ENCODE data around the gene FRG1. TPM values are rescaled to one million over a fixed set of nuclear protein-coding genes. Genes with fewer than 3 reads are reported as not detected.
"Not testable (repeated sequence)": the region's sequence is repeated elsewhere in the genome, so short reads cannot be mapped to it uniquely, and the experiment has no call there.

The FRG1 gene
- total and polyA plus RNA-seq, 2 of the 8 experiments (the other 6 are each of a cell fraction or from before 2014, with no cell fraction given): 6.2 to 31.8 TPM

- H3K14ac ChIP-seq (ENCODE audit: insufficient read length); H3K9me3 ChIP-seq (ENCODE audit: insufficient read depth in 2 of 2, low read depth in 1 of 2, low read length in 1 of 2); CTCF ChIA-PET (ENCODE audit: partially characterized antibody); H3K56ac ChIP-seq (replicated peaks; ENCODE audit: insufficient read length, low read depth, low read length); H2AFZ ChIP-seq (ENCODE audit: low read length); DNase-seq (ENCODE audit: low read depth in 1 of 2, low spot score in 2 of 2); H2BK20ac ChIP-seq (ENCODE audit: low read length); H3K23ac ChIP-seq (ENCODE audit: insufficient read length); H2BK12ac ChIP-seq (ENCODE audit: low read depth, low read length); H4K20me1 ChIP-seq (replicated peaks in 1 of 2; ENCODE audit: control insufficient read depth in 1 of 2, insufficient read depth in 2 of 2, low read length in 2 of 2); H3K36me3 ChIP-seq (ENCODE audit: control insufficient read depth in 2 of 4, insufficient read depth in 4 of 4, low read length in 3 of 4); H3K23me2 ChIP-seq (ENCODE audit: low read depth, low read length); H3K4me1 ChIP-seq (replicated peaks in 1 of 4; ENCODE audit: control insufficient read depth in 3 of 4, insufficient read depth in 4 of 4, low read length in 3 of 4); POLR2A ChIA-PET (ENCODE audit: partially characterized antibody); H3K27ac ChIP-seq (ENCODE audit: low read depth, low read length); H2BK15ac ChIP-seq (ENCODE audit: low read length); H3K4me2 ChIP-seq (ENCODE audit: insufficient read depth in 1 of 2, low read depth in 2 of 2, low read length in 2 of 2); H2BK5ac ChIP-seq (ENCODE audit: low read depth, low read length); H3K27me3 ChIP-seq (replicated peaks in 1 of 4; ENCODE audit: control insufficient read depth in 3 of 4, extremely low read depth in 1 of 4, insufficient read depth in 3 of 4, low read length in 3 of 4); H3K4ac ChIP-seq (replicated peaks; ENCODE audit: insufficient read length, low read depth, low read length); H4K91ac ChIP-seq (replicated peaks; ENCODE audit: insufficient read length, low read length); H3K18ac ChIP-seq (ENCODE audit: extremely low read depth, low read length); H3K79me1 ChIP-seq (ENCODE audit: low read depth, low read length); H3K9ac ChIP-seq (replicated peaks in 1 of 4; ENCODE audit: extremely low read depth in 1 of 4, low read depth in 3 of 4, low read length in 3 of 4); FAIRE-seq; H2AK5ac ChIP-seq (ENCODE audit: low read depth, low read length); H3K4me3 ChIP-seq (ENCODE audit: extremely low read depth in 1 of 4, insufficient read depth in 2 of 4, low read depth in 3 of 4, low read length in 4 of 4); H2BK120ac ChIP-seq (replicated peaks; ENCODE audit: low read depth, low read length); H4K5ac ChIP-seq (ENCODE audit: insufficient read length, low read depth, low read length); H4K8ac ChIP-seq (ENCODE audit: extremely low read depth, insufficient read depth, low read length): not testable (repeated sequence)
- peaks cover 0 to 16% of the 10 kb centered on the region in 2 experiments; a peak in 2 of 4 replicates for H3K79me2 ChIP-seq (ENCODE audit: control insufficient read depth in 1 of 2, insufficient read depth in 2 of 2, low read length in 2 of 2)
- WGBS, 2 experiments (ENCODE audit: extremely low coverage in 1 of 2, insufficient coverage in 1 of 2, insufficient read length in 1 of 2, insufficient replicate concordance in 2 of 2, low coverage in 1 of 2, low lambda C conversion rate in 2 of 2, missing lambda C conversion rate in 1 of 2): 81% methylated on average over 5 of the region's 5 CpGs; no CpG with 5 or more reads in 1 of the 2 experiments
Observed at GRCh38 chr4:189944077-189944476, 3.4 kb downstream of the FRG1 start.

DNA sequence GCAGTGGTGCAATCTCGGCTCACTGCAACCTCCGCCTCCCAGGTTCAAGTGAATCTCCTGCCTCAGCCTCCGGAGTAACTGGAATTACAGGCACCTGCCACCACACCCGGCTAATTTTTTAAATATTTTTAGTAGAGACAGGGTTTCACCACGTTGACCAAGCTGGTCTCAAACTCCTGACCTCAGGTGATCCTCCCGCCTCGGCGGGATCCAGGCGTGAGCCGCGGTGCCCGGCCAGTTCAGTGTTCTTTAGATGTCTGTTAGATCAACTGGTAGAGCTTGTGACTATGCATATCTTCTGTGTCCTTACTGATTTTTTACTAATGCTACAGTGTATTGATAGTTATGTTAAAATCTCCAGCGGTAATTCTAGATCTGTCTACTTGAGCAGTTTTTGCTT is 6.2 kb downstream of the FRG1 start:
- H2BK15ac ChIP-seq (ENCODE audit: low read length); H3K4me1 ChIP-seq (replicated peaks in 1 of 4; ENCODE audit: control insufficient read depth in 3 of 4, insufficient read depth in 4 of 4, low read length in 3 of 4); H3K23ac ChIP-seq (ENCODE audit: insufficient read length); H2BK20ac ChIP-seq (ENCODE audit: low read length); H4K8ac ChIP-seq (ENCODE audit: extremely low read depth, insufficient read depth, low read length); H4K20me1 ChIP-seq (replicated peaks in 1 of 2; ENCODE audit: control insufficient read depth in 1 of 2, insufficient read depth in 2 of 2, low read length in 2 of 2); H3K9me3 ChIP-seq (ENCODE audit: insufficient read depth in 2 of 2, low read depth in 1 of 2, low read length in 1 of 2); H2BK5ac ChIP-seq (ENCODE audit: low read depth, low read length); H3K23me2 ChIP-seq (ENCODE audit: low read depth, low read length); H3K4me2 ChIP-seq (ENCODE audit: insufficient read depth in 1 of 2, low read depth in 2 of 2, low read length in 2 of 2); H3K14ac ChIP-seq (ENCODE audit: insufficient read length); FAIRE-seq; H2BK12ac ChIP-seq (ENCODE audit: low read depth, low read length); H3K79me1 ChIP-seq (ENCODE audit: low read depth, low read length); H3K9ac ChIP-seq (replicated peaks in 1 of 4; ENCODE audit: extremely low read depth in 1 of 4, low read depth in 3 of 4, low read length in 3 of 4); H3K36me3 ChIP-seq (ENCODE audit: control insufficient read depth in 2 of 4, insufficient read depth in 4 of 4, low read length in 3 of 4); H3K4me3 ChIP-seq (ENCODE audit: extremely low read depth in 1 of 4, insufficient read depth in 2 of 4, low read depth in 3 of 4, low read length in 4 of 4); H4K5ac ChIP-seq (ENCODE audit: insufficient read length, low read depth, low read length); H3K4ac ChIP-seq (replicated peaks; ENCODE audit: insufficient read length, low read depth, low read length); H2BK120ac ChIP-seq (replicated peaks; ENCODE audit: low read depth, low read length); POLR2A ChIA-PET (ENCODE audit: partially characterized antibody); CTCF ChIA-PET (ENCODE audit: partially characterized antibody); H4K91ac ChIP-seq (replicated peaks; ENCODE audit: insufficient read length, low read length); H3K56ac ChIP-seq (replicated peaks; ENCODE audit: insufficient read length, low read depth, low read length); H3K18ac ChIP-seq (ENCODE audit: extremely low read depth, low read length); H2AFZ ChIP-seq (ENCODE audit: low read length); H3K27ac ChIP-seq (ENCODE audit: low read depth, low read length); H2AK5ac ChIP-seq (ENCODE audit: low read depth, low read length); H3K27me3 ChIP-seq (replicated peaks in 1 of 4; ENCODE audit: control insufficient read depth in 3 of 4, extremely low read depth in 1 of 4, insufficient read depth in 3 of 4, low read length in 3 of 4); DNase-seq (ENCODE audit: low read depth in 1 of 2, low spot score in 2 of 2): not testable (repeated sequence)
- peaks cover 0 to 11% of the 10 kb centered on the region in 2 experiments; a peak in 2 of 4 replicates for H3K79me2 ChIP-seq (ENCODE audit: control insufficient read depth in 1 of 2, insufficient read depth in 2 of 2, low read length in 2 of 2)
- 94% methylated on average over 13 of the region's 13 CpGs; no CpG with 5 or more reads in 1 of the 2 experiments for WGBS, 2 experiments (ENCODE audit: extremely low coverage in 1 of 2, insufficient coverage in 1 of 2, insufficient read length in 1 of 2, insufficient replicate concordance in 2 of 2, low coverage in 1 of 2, low lambda C conversion rate in 2 of 2, missing lambda C conversion rate in 1 of 2)
